Stimulated activated CD8-positive, alpha-beta memory T cell treated with anti-CD3 and anti-CD28 coated beads, Interleukin-4, amount 100 ng/mL, for 1 hour (primary cell): Measurements from ENCODE around the gene LRRC18.

Source experiments
- DNase-seq, 2 donors: peaks; one replicate each; pipeline ENCODE4 v3.0.0-alpha.2; 2020; ENCODE audit warnings: low read depth in 2 of 2, low spot score in 1 of 2

Gene LRRC18

GRCh38 chr10:48939790-48940325, at the start of gene LRRC18:
Gene LRRC18, minus strand, starts transcription at chr10:48939840. Its CDS starts 25,685 bp downstream, at chr10:48914155.
- DNase-seq = no peak

GRCh38 chr10:48985621-48986158, 46.0 kb upstream of the LRRC18 start:
- no peak for DNase-seq

- no peak for DNase-seq
Observed at GRCh38 chr10:48983648-48984351, 44.2 kb upstream of the LRRC18 start.

GRCh38 chr10:48982584-48982983, 42.9 kb upstream of the LRRC18 start:
- no peak for DNase-seq

- no peak for DNase-seq
Observed at GRCh38 chr10:48981310-48981907, 41.8 kb upstream of the LRRC18 start.

GRCh38 chr10:48978318-48978717, 38.7 kb upstream of the LRRC18 start:
- no peak for DNase-seq

- no peak for DNase-seq
Observed at GRCh38 chr10:48976196-48976595, 36.6 kb upstream of the LRRC18 start.

GRCh38 chr10:48974510-48975156, 35.0 kb upstream of the LRRC18 start:
- DNase-seq = no peak

GRCh38 chr10:48973065-48973464, 33.4 kb upstream of the LRRC18 start:
- no peak for DNase-seq

GRCh38 chr10:48970654-48971053, 31.0 kb upstream of the LRRC18 start:
- DNase-seq = no peak

GRCh38 chr10:48970046-48970445, 30.4 kb upstream of the LRRC18 start:
- DNase-seq = no peak

- DNase-seq = no peak
Observed at GRCh38 chr10:48968036-48968435, 28.4 kb upstream of the LRRC18 start.

GRCh38 chr10:48965460-48965859, 25.8 kb upstream of the LRRC18 start:
- no peak for DNase-seq

GRCh38 chr10:48964038-48964437, 24.4 kb upstream of the LRRC18 start:
- no peak for DNase-seq

GRCh38 chr10:48958598-48959190, 19.1 kb upstream of the LRRC18 start:
- no peak for DNase-seq

- no peak for DNase-seq
Observed at GRCh38 chr10:48957361-48958151, 17.9 kb upstream of the LRRC18 start.

- no peak for DNase-seq
Observed at GRCh38 chr10:48951707-48952106, 12.1 kb upstream of the LRRC18 start.

- DNase-seq = no peak
Observed at GRCh38 chr10:48948470-48949037, 8.9 kb upstream of the LRRC18 start.

- no peak for DNase-seq
Observed at GRCh38 chr10:48947690-48948469, 8.2 kb upstream of the LRRC18 start.
